OCI-LY1 (cell line): ENCODE data around the gene NYAP1.

ENCODE experiments used
- H2AFZ ChIP-seq: fragments of 200-600 bp; sonication (generic), shearing (Covaris generic); 2 replicates; pipeline ENCODE4 v1.6.0; 2014; ENCODE audit warnings: antibody characterized with exemption, mild to moderate bottlenecking, low read length
- H3F3A ChIP-seq: fragments of 200-600 bp; sonication (generic), shearing (Covaris generic); 2 replicates; pipeline ENCODE4 v1.6.0; 2014; ENCODE audit warnings: mild to moderate bottlenecking, antibody characterized with exemption, low read length, moderate library complexity; ENCODE audit not compliant: insufficient read depth
- H3K27ac ChIP-seq: fragments of 200-600 bp; sonication (generic); 2 replicates; pipeline ENCODE4 v1.5.1; 2014; ENCODE audit warnings: low read length, mixed run types, mild to moderate bottlenecking, low read depth; ENCODE audit not compliant: poor library complexity, severe bottlenecking
- H3K27me3 ChIP-seq: fragments of 200-600 bp; sonication (generic); 2 replicates; pipeline ENCODE4 v1.6.0; 2014; ENCODE audit warnings: antibody characterized with exemption, mild to moderate bottlenecking, low read length, moderate library complexity; ENCODE audit not compliant: insufficient read depth
- H3K36me3 ChIP-seq: fragments of 200-600 bp; sonication (generic); 2 replicates; pipeline ENCODE4 v1.6.1; 2014; ENCODE audit warnings: mild to moderate bottlenecking, antibody characterized with exemption, low read length, moderate library complexity, mixed read lengths; ENCODE audit not compliant: insufficient read depth
- H3K4me1 ChIP-seq: fragments of 200-600 bp; sonication (generic); 2 replicates; pipeline ENCODE4 v1.5.1; 2014; ENCODE audit warnings: mild to moderate bottlenecking, low read length, moderate library complexity; ENCODE audit not compliant: insufficient read depth, severe bottlenecking
- H3K4me2 ChIP-seq: fragments of 200-600 bp; sonication (generic), shearing (Covaris generic); 2 replicates; pipeline ENCODE4 v1.6.1; 2014; ENCODE audit warnings: low read length
- H3K4me3 ChIP-seq: fragments of 200-600 bp; sonication (generic); 2 replicates; pipeline ENCODE4 v1.5.1; 2014; ENCODE audit warnings: low read length, low read depth, mild to moderate bottlenecking, mixed read lengths; ENCODE audit not compliant: poor library complexity, severe bottlenecking
- H3K79me2 ChIP-seq: fragments of 200-600 bp; shearing (Covaris generic); 2 replicates; pipeline ENCODE4 v1.6.1; 2016; ENCODE audit warnings: mixed run types, low read length, mixed read lengths; ENCODE audit not compliant: insufficient read depth
- H3K9ac ChIP-seq: fragments of 200-600 bp; sonication (generic), shearing (Covaris generic); 2 replicates; pipeline ENCODE4 v1.6.1; 2014; ENCODE audit warnings: mild to moderate bottlenecking, low read length, mixed read lengths
- H3K9me2 ChIP-seq: fragments of 200-600 bp; sonication (generic), shearing (Covaris generic); 2 replicates; pipeline ENCODE4 v1.6.1; 2014; ENCODE audit warnings: low read depth, mild to moderate bottlenecking, low read length, mixed read lengths
- H3K9me3 ChIP-seq: fragments of 200-600 bp; shearing (Covaris generic); 2 replicates; pipeline ENCODE4 v1.6.1; 2014; ENCODE audit warnings: low read length, mixed read lengths
- H4K20me1 ChIP-seq: fragments of 200-600 bp; sonication (generic), shearing (Covaris generic); 2 replicates; pipeline ENCODE4 v1.6.0; 2016; ENCODE audit warnings: mild to moderate bottlenecking, low read length; ENCODE audit not compliant: insufficient read depth
- CTCF ChIP-seq: fragments of 200-600 bp; sonication (generic), shearing (Covaris generic); IDR thresholded peaks from 2 replicates; pipeline ENCODE4 v1.5.1; 2017; ENCODE audit warnings: mild to moderate bottlenecking, antibody characterized with exemption, low read length, moderate library complexity, mixed read lengths
- EZH2 ChIP-seq: fragments of 200-600 bp; sonication (generic), shearing (Covaris generic); IDR thresholded peaks from 2 replicates; pipeline ENCODE4 v1.8.0; 2017; ENCODE audit warnings: borderline replicate concordance, mixed run types, mild to moderate bottlenecking, antibody characterized with exemption, low read length, moderate library complexity, mixed read lengths

Gene NYAP1

GRCh38 chr7:100510437-100511239 lies 26.9 kb downstream of the NYAP1 start:
- Histone ChIP-seq H3K4me3 (no peak overlapping the region), H3K36me3 (no peaks in the 10 kb centered on the region), H2AFZ (no peak overlapping the region)

GRCh38 chr7:100513212-100513810 lies 29.6 kb downstream of the NYAP1 start:
- Histone ChIP-seq H3K27me3 (peaks cover 10% of the 10 kb centered on the region; the same call in 1 of the 2 replicates), H3K4me1 (peaks cover 7% of the 10 kb centered on the region), H3K27ac (no peak overlapping the region), H3K4me2 (no peak overlapping the region), H3K9me2 (no peaks in the 10 kb centered on the region), H2AFZ (no peak overlapping the region), H3K4me3 (no peak overlapping the region), H3K79me2 (no peaks in the 10 kb centered on the region), H3K9me3 (no peaks in the 10 kb centered on the region), H3K36me3 (no peaks in the 10 kb centered on the region), H3K9ac (no peak overlapping the region), H4K20me1 (no peaks in the 10 kb centered on the region), H3F3A (no peaks in the 10 kb centered on the region)
- TF ChIP-seq CTCF (no peak), EZH2 (no peak)

More at GRCh38 chr7:100510437-100511239, 26.9 kb downstream of the NYAP1 start:
- Histone ChIP-seq H4K20me1 (no peaks in the 10 kb centered on the region), H3K9me2 (no peaks in the 10 kb centered on the region), H3K27ac (no peak overlapping the region), H3K9ac (no peak overlapping the region), H3K9me3 (no peaks in the 10 kb centered on the region), H3K4me2 (no peak overlapping the region), H3F3A (no peaks in the 10 kb centered on the region), H3K4me1 (no peaks in the 10 kb centered on the region), H3K27me3 (peaks cover 10% of the 10 kb centered on the region; the same call in 1 of the 2 replicates), H3K79me2 (no peaks in the 10 kb centered on the region)
- TF ChIP-seq CTCF = no peak
- no peak for TF ChIP-seq EZH2

GRCh38 chr7:100515072-100515532 lies 31.4 kb downstream of the NYAP1 start:
- Histone ChIP-seq H3K27ac (no peak overlapping the region), H3K9ac (no peak overlapping the region), H3K4me2 (no peak overlapping the region)

More at GRCh38 chr7:100515072-100515532, 31.4 kb downstream of the NYAP1 start:
- Histone ChIP-seq H3K9me2 (no peaks in the 10 kb centered on the region), H3K9me3 (no peaks in the 10 kb centered on the region), H2AFZ (no peak overlapping the region), H4K20me1 (no peaks in the 10 kb centered on the region), H3K36me3 (no peaks in the 10 kb centered on the region), H3F3A (no peaks in the 10 kb centered on the region), H3K4me1 (peaks cover 7% of the 10 kb centered on the region), H3K4me3 (no peak overlapping the region), H3K27me3 (peaks cover 10% of the 10 kb centered on the region; the same call in 1 of the 2 replicates), H3K79me2 (no peaks in the 10 kb centered on the region)
- TF ChIP-seq EZH2 (no peak), CTCF (no peak)
